ENCODE data around the gene GRID1.
"Not testable (repeated sequence)": the region's sequence is repeated elsewhere in the genome, so short reads cannot be mapped to it uniquely, and the experiment has no call there.

The GRID1 gene

GRCh38 chr10:86041116-86041515 lies 325.5 kb downstream of the GRID1 start:
- Mint-ChIP-seq H3K4me1 (ENCODE audit: low read depth) (peaks cover 2% of the 10 kb centered on the region), H3K4me3 (no peak overlapping the region), H3K36me3 (no peaks in the 10 kb centered on the region), H3K27me3 (peaks cover 1% of the 10 kb centered on the region), H3K9me3 (ENCODE audit: low read depth) (no peaks in the 10 kb centered on the region), H3K27ac (no peak overlapping the region)

GRCh38 chr10:86038371-86038770 lies 328.2 kb downstream of the GRID1 start:
- no peaks in the 10 kb centered on the region for H3K36me3 Mint-ChIP-seq
- no peak overlapping the region for H3K27ac Mint-ChIP-seq
- no peaks in the 10 kb centered on the region for H3K4me1 Mint-ChIP-seq (ENCODE audit: low read depth)
- no peak overlapping the region for H3K4me3 Mint-ChIP-seq
- H3K9me3 Mint-ChIP-seq (ENCODE audit: low read depth), result no peaks in the 10 kb centered on the region
- peaks cover 1% of the 10 kb centered on the region for H3K27me3 Mint-ChIP-seq

GRCh38 chr10:86037096-86037495 lies 329.5 kb downstream of the GRID1 start:
- Mint-ChIP-seq H3K36me3 (no peaks in the 10 kb centered on the region), H3K27me3 (peaks cover 1% of the 10 kb centered on the region), H3K27ac (no peak overlapping the region), H3K9me3 (ENCODE audit: low read depth) (no peaks in the 10 kb centered on the region), H3K4me1 (ENCODE audit: low read depth) (no peaks in the 10 kb centered on the region), H3K4me3 (no peak overlapping the region)

GRCh38 chr10:86036544-86036831 lies 330.1 kb downstream of the GRID1 start:
- no peaks in the 10 kb centered on the region for H3K4me1 Mint-ChIP-seq (ENCODE audit: low read depth)
- no peaks in the 10 kb centered on the region for H3K36me3 Mint-ChIP-seq
- H3K27me3 Mint-ChIP-seq, result peaks cover 2% of the 10 kb centered on the region
- no peak overlapping the region for H3K27ac Mint-ChIP-seq
- no peak overlapping the region for H3K4me3 Mint-ChIP-seq
- H3K9me3 Mint-ChIP-seq (ENCODE audit: low read depth), result no peaks in the 10 kb centered on the region

GRCh38 chr10:86035791-86036543 lies 330.6 kb downstream of the GRID1 start:
- Mint-ChIP-seq H3K4me3 (no peak overlapping the region), H3K9me3 (ENCODE audit: low read depth) (no peaks in the 10 kb centered on the region), H3K36me3 (no peaks in the 10 kb centered on the region), H3K27me3 (peaks cover 3% of the 10 kb centered on the region), H3K27ac (no peak overlapping the region), H3K4me1 (ENCODE audit: low read depth) (no peaks in the 10 kb centered on the region)

GRCh38 chr10:86034710-86035109 lies 331.9 kb downstream of the GRID1 start:
- H3K27me3 Mint-ChIP-seq, result peaks cover 3% of the 10 kb centered on the region
- no peak overlapping the region for H3K27ac Mint-ChIP-seq
- H3K9me3 Mint-ChIP-seq (ENCODE audit: low read depth), result no peaks in the 10 kb centered on the region
- H3K4me1 Mint-ChIP-seq (ENCODE audit: low read depth), result no peaks in the 10 kb centered on the region
- H3K4me3 Mint-ChIP-seq, result no peak overlapping the region
- no peaks in the 10 kb centered on the region for H3K36me3 Mint-ChIP-seq

GRCh38 chr10:86033581-86033980 lies 333.0 kb downstream of the GRID1 start:
- no peaks in the 10 kb centered on the region for H3K36me3 Mint-ChIP-seq
- no peak overlapping the region for H3K27ac Mint-ChIP-seq
- no peaks in the 10 kb centered on the region for H3K4me1 Mint-ChIP-seq (ENCODE audit: low read depth)
- no peaks in the 10 kb centered on the region for H3K9me3 Mint-ChIP-seq (ENCODE audit: low read depth)
- peaks cover 7% of the 10 kb centered on the region for H3K27me3 Mint-ChIP-seq
- H3K4me3 Mint-ChIP-seq, result no peak overlapping the region

- not testable (repeated sequence) for H3K4me1 Mint-ChIP-seq (ENCODE audit: low read depth); H3K36me3 Mint-ChIP-seq; H3K27me3 Mint-ChIP-seq; H3K27ac Mint-ChIP-seq; H3K9me3 Mint-ChIP-seq (ENCODE audit: low read depth); H3K4me3 Mint-ChIP-seq
Measured at GRCh38 chr10:86032087-86032486, 334.5 kb downstream of the GRID1 start.

GRCh38 chr10:86030312-86030711 lies 336.3 kb downstream of the GRID1 start:
- Mint-ChIP-seq H3K4me1 (ENCODE audit: low read depth) (no peaks in the 10 kb centered on the region), H3K9me3 (ENCODE audit: low read depth) (no peaks in the 10 kb centered on the region), H3K27ac (no peak overlapping the region), H3K4me3 (no peak overlapping the region), H3K27me3 (peaks cover 7% of the 10 kb centered on the region), H3K36me3 (no peaks in the 10 kb centered on the region)

GRCh38 chr10:86027346-86027745 lies 339.2 kb downstream of the GRID1 start:
- H3K27ac Mint-ChIP-seq, result no peak overlapping the region
- H3K36me3 Mint-ChIP-seq, result no peaks in the 10 kb centered on the region
- no peaks in the 10 kb centered on the region for H3K4me1 Mint-ChIP-seq (ENCODE audit: low read depth)
- H3K27me3 Mint-ChIP-seq, result peaks cover 7% of the 10 kb centered on the region
- H3K9me3 Mint-ChIP-seq (ENCODE audit: low read depth), result no peaks in the 10 kb centered on the region
- no peak overlapping the region for H3K4me3 Mint-ChIP-seq

- H3K36me3 Mint-ChIP-seq, result no peaks in the 10 kb centered on the region
- peaks cover 4% of the 10 kb centered on the region for H3K27me3 Mint-ChIP-seq
- H3K27ac Mint-ChIP-seq, result no peak overlapping the region
- no peaks in the 10 kb centered on the region for H3K4me1 Mint-ChIP-seq (ENCODE audit: low read depth)
- H3K9me3 Mint-ChIP-seq (ENCODE audit: low read depth), result no peaks in the 10 kb centered on the region
- H3K4me3 Mint-ChIP-seq, result no peak overlapping the region
Measured at GRCh38 chr10:86025509-86025908, 341.1 kb downstream of the GRID1 start.

- Mint-ChIP-seq H3K36me3 (no peaks in the 10 kb centered on the region), H3K4me3 (no peak overlapping the region), H3K9me3 (ENCODE audit: low read depth) (no peaks in the 10 kb centered on the region), H3K27ac (no peak overlapping the region), H3K4me1 (ENCODE audit: low read depth) (no peaks in the 10 kb centered on the region), H3K27me3 (peaks cover 4% of the 10 kb centered on the region)
Measured at GRCh38 chr10:86024281-86025041, 342.1 kb downstream of the GRID1 start.

GRCh38 chr10:86023931-86024280 lies 342.7 kb downstream of the GRID1 start:
- H3K9me3 Mint-ChIP-seq (ENCODE audit: low read depth), result no peaks in the 10 kb centered on the region
- H3K27ac Mint-ChIP-seq, result no peak overlapping the region
- H3K36me3 Mint-ChIP-seq, result no peaks in the 10 kb centered on the region
- peaks cover under 1% of the 10 kb centered on the region for H3K27me3 Mint-ChIP-seq
- H3K4me1 Mint-ChIP-seq (ENCODE audit: low read depth), result no peaks in the 10 kb centered on the region
- H3K4me3 Mint-ChIP-seq, result no peak overlapping the region

- Mint-ChIP-seq H3K4me3 (no peak overlapping the region), H3K4me1 (ENCODE audit: low read depth) (no peaks in the 10 kb centered on the region), H3K27ac (no peak overlapping the region), H3K9me3 (ENCODE audit: low read depth) (no peaks in the 10 kb centered on the region), H3K36me3 (no peaks in the 10 kb centered on the region), H3K27me3 (no peaks in the 10 kb centered on the region)
Measured at GRCh38 chr10:86023336-86023735, 343.3 kb downstream of the GRID1 start.

GRCh38 chr10:86022906-86023305 lies 343.7 kb downstream of the GRID1 start:
- Mint-ChIP-seq H3K27ac (no peak overlapping the region), H3K27me3 (no peaks in the 10 kb centered on the region), H3K4me1 (ENCODE audit: low read depth) (no peaks in the 10 kb centered on the region), H3K9me3 (ENCODE audit: low read depth) (no peaks in the 10 kb centered on the region), H3K36me3 (no peaks in the 10 kb centered on the region), H3K4me3 (no peak overlapping the region)

- Mint-ChIP-seq H3K27ac (no peak overlapping the region), H3K4me1 (ENCODE audit: low read depth) (no peaks in the 10 kb centered on the region), H3K9me3 (ENCODE audit: low read depth) (no peaks in the 10 kb centered on the region), H3K4me3 (no peak overlapping the region), H3K36me3 (no peaks in the 10 kb centered on the region), H3K27me3 (no peaks in the 10 kb centered on the region)
Measured at GRCh38 chr10:86020134-86020533, 346.5 kb downstream of the GRID1 start.

All from activated naive CD8-positive, alpha-beta T cell (primary cell).